Measurements from ENCODE around the gene LAMB4. TPM values are rescaled to one million over a fixed set of nuclear protein-coding genes. Genes with fewer than 3 reads are reported as not detected.

The LAMB4 gene
- total RNA-seq, 3 donors from 2014 or later (not counting 1 experiment from before 2014, with no cell fraction given): not detected

DNA sequence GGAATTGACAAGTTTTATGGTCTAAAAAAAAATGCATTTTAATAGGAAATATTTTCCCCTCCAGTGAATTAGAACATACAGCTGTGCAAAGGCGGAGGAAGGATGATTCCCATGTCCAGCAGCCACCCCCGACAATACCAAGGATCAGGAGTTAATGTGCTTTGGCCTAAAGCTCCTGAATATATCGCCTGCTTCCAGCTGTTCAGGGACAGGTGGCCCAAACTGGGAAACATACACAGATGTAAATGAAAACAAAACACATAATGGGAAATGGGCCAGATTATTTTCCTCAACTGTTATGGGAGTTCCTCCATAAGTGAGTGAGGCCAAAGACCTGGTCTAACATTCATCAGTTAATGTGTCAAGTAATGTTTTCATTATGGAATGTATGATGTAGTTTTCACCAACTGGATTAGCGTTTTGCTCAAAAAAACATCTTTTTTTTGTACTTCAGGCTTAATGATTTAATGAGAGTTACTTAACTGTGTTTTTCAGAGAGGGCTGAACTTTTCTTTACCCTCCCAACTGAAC lies 72.1 kb downstream of the LAMB4 start:
- Histone ChIP-seq H3K36me3 (ENCODE audit: control insufficient read depth, insufficient read depth, low read length) (no peaks in the 10 kb centered on the region), H3K27me3 (ENCODE audit: control insufficient read depth, insufficient read depth, low read length) (no peaks in the 10 kb centered on the region), H3K27ac (ENCODE audit: low read length) (no peak overlapping the region), H3K4me1 (ENCODE audit: control insufficient read depth, insufficient read depth, low read length) (no peaks in the 10 kb centered on the region), H3K9me3 (ENCODE audit: control insufficient read depth, insufficient read depth, low read length) (no peaks in the 10 kb centered on the region), H3K4me3 (ENCODE audit: low read length) (no peak overlapping the region)
- 90% methylated on average over 4 of the region's 4 CpGs for WGBS (ENCODE audit: insufficient coverage)
- Mint-ChIP-seq H3K27me3 (ENCODE audit: low read depth in 2 of 2) (peaks cover 0 to 7% of the 10 kb centered on the region in 2 donors), H3K27ac (no peak overlapping the region), H3K4me3 (no peak overlapping the region), H3K4me1 (no peaks in the 10 kb centered on the region), H3K9me3 (no peaks in the 10 kb centered on the region), H3K36me3 (no peaks in the 10 kb centered on the region)
- intact Hi-C loops (cut with micrococcal nuclease): no loop called here
- DNase-seq (no peak), ATAC-seq (no peak)
- TF ChIP-seq, protein P1, sequence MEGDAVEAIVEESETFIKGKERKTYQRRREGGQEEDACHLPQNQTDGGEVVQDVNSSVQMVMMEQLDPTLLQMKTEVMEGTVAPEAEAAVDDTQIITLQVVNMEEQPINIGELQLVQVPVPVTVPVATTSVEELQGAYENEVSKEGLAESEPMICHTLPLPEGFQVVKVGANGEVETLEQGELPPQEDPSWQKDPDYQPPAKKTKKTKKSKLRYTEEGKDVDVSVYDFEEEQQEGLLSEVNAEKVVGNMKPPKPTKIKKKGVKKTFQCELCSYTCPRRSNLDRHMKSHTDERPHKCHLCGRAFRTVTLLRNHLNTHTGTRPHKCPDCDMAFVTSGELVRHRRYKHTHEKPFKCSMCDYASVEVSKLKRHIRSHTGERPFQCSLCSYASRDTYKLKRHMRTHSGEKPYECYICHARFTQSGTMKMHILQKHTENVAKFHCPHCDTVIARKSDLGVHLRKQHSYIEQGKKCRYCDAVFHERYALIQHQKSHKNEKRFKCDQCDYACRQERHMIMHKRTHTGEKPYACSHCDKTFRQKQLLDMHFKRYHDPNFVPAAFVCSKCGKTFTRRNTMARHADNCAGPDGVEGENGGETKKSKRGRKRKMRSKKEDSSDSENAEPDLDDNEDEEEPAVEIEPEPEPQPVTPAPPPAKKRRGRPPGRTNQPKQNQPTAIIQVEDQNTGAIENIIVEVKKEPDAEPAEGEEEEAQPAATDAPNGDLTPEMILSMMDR (IDR thresholded peaks at IDR 0.05): no peak

DNA sequence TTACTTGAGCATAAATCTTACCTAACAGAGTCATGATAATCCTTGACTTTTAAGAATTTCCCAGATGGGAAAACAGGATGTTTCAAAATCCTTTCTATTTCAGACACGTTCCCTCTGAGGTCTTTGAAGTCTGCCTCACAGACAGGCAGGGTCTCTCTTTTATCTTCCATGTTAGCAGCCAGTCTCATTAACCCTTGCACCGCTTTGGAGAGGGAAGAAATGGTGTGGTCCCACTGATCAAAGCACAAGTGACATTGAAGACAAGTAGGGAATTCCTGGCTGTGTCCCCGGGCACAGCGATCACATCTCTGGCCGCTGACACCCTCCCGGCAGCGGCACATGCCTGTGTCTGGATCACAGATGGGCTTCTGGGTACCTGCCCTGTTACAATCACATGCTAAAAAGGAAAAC lies 74.5 kb downstream of the LAMB4 start:
- H3K36me3 ChIP-seq (ENCODE audit: control insufficient read depth, insufficient read depth, low read length): no peaks in the 10 kb centered on the region
- H3K9me3 ChIP-seq (ENCODE audit: control insufficient read depth, insufficient read depth, low read length): no peaks in the 10 kb centered on the region
- H3K27me3 ChIP-seq (ENCODE audit: control insufficient read depth, insufficient read depth, low read length): no peaks in the 10 kb centered on the region
- no peak overlapping the region for H3K27ac Mint-ChIP-seq
- DNase-seq (no peak), ATAC-seq (no peak)
- no peak overlapping the region for H3K4me3 Mint-ChIP-seq
- H3K27ac ChIP-seq (ENCODE audit: low read length): no peak overlapping the region
- peaks cover 0 to 18% of the 10 kb centered on the region in 2 donors for H3K27me3 Mint-ChIP-seq (ENCODE audit: low read depth in 2 of 2)
- 88% methylated on average over 7 of the region's 7 CpGs for WGBS (ENCODE audit: insufficient coverage)
- no peaks in the 10 kb centered on the region for H3K4me1 Mint-ChIP-seq
- no peaks in the 10 kb centered on the region for H3K36me3 Mint-ChIP-seq
- H3K4me1 ChIP-seq (ENCODE audit: control insufficient read depth, insufficient read depth, low read length): no peaks in the 10 kb centered on the region
- intact Hi-C loops (cut with micrococcal nuclease): no loop called here
- H3K9me3 Mint-ChIP-seq: no peaks in the 10 kb centered on the region
- TF ChIP-seq, protein P1 (IDR thresholded peaks at IDR 0.05): no peak
- no peak overlapping the region for H3K4me3 ChIP-seq (ENCODE audit: low read length)

DNA sequence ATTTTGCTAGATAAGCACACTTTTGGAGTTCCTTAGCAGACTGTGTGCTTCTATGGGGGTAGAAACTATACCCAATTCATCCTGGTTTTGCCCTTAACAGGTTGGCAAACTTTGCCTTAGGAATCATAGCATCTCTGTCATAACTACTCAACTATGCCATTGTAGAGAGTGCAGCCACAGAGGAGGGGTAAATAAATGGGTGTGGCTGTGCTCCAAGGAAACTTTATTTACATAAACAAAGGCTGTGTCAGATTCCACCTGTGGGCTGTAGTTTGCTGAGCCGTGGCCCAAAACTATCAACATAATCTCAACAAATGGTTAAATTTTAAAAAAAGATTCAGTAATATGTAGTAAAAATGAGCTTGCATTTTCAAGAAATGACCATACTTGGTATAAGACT lies 75.6 kb downstream of the LAMB4 start:
- no peak overlapping the region for H3K4me3 Mint-ChIP-seq
- intact Hi-C loops (cut with micrococcal nuclease): no loop called here
- Histone ChIP-seq H3K9me3 (ENCODE audit: control insufficient read depth, insufficient read depth, low read length) (no peaks in the 10 kb centered on the region), H3K4me3 (ENCODE audit: low read length) (no peak overlapping the region), H3K36me3 (ENCODE audit: control insufficient read depth, insufficient read depth, low read length) (no peaks in the 10 kb centered on the region), H3K4me1 (ENCODE audit: control insufficient read depth, insufficient read depth, low read length) (no peaks in the 10 kb centered on the region), H3K27me3 (ENCODE audit: control insufficient read depth, insufficient read depth, low read length) (no peaks in the 10 kb centered on the region), H3K27ac (ENCODE audit: low read length) (no peak overlapping the region)
- no peak for ATAC-seq
- WGBS (ENCODE audit: insufficient coverage): no CpG with 5 or more reads among the region's 1 CpG
- no peaks in the 10 kb centered on the region for H3K4me1 Mint-ChIP-seq
- no peaks in the 10 kb centered on the region for H3K36me3 Mint-ChIP-seq
- no peaks in the 10 kb centered on the region for H3K9me3 Mint-ChIP-seq
- no peak overlapping the region for H3K27ac Mint-ChIP-seq
- peaks cover 0 to 18% of the 10 kb centered on the region in 2 donors for H3K27me3 Mint-ChIP-seq (ENCODE audit: low read depth in 2 of 2)
- no peak for DNase-seq
- TF ChIP-seq, protein P1 (IDR thresholded peaks at IDR 0.05): no peak

DNA sequence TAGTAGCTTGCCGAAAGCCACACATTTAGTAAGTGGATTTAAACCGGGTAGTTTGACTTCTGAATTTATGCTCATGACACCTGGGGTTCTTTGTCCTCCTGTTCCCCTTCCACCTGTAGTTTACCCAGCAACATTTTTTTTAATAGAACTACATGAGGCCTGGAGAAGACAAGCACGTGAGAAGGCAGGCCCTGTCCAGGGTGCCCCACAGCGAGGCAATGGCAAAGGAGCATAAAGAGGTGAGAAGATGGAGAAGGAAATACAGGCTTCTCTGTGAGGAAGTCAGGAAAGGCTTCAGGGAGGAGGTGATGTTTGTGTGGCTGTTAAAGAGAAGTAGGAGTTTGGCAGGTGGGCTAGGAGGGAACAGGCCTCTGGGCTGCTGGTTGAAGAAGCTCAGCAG lies 76.9 kb downstream of the LAMB4 start:
- 84% methylated on average over 4 of the region's 4 CpGs for WGBS (ENCODE audit: insufficient coverage)
- intact Hi-C loops (cut with micrococcal nuclease): no loop called here
- no peaks in the 10 kb centered on the region for H3K36me3 Mint-ChIP-seq

More for the DNA sequence above, 76.9 kb downstream of the LAMB4 start:
- H3K4me1 ChIP-seq (ENCODE audit: control insufficient read depth, insufficient read depth, low read length): peaks cover 4% of the 10 kb centered on the region
- ATAC-seq (no peak), DNase-seq (no peak)
- Mint-ChIP-seq H3K4me1 (no peaks in the 10 kb centered on the region), H3K9me3 (no peaks in the 10 kb centered on the region), H3K4me3 (no peak overlapping the region), H3K27me3 (ENCODE audit: low read depth in 2 of 2) (peaks cover 0 to 18% of the 10 kb centered on the region in 2 donors), H3K27ac (no peak overlapping the region)
- no peak overlapping the region for H3K27ac ChIP-seq (ENCODE audit: low read length)
- H3K36me3 ChIP-seq (ENCODE audit: control insufficient read depth, insufficient read depth, low read length): no peaks in the 10 kb centered on the region
- TF ChIP-seq, protein P1 (IDR thresholded peaks at IDR 0.05): no peak
- no peak overlapping the region for H3K4me3 ChIP-seq (ENCODE audit: low read length)
- no peaks in the 10 kb centered on the region for H3K27me3 ChIP-seq (ENCODE audit: control insufficient read depth, insufficient read depth, low read length)
- peaks cover 4% of the 10 kb centered on the region for H3K9me3 ChIP-seq (ENCODE audit: control insufficient read depth, insufficient read depth, low read length)
